ENCODE results near the gene TEX30. TPM values are rescaled to one million over a fixed set of nuclear protein-coding genes. Genes with fewer than 3 reads are reported as not detected.
A peak's percentile ranks its signal among the peaks of the same experiment; 100 is the strongest.

TEX30 gene
- total and polyA plus RNA-seq, 2 donors (not counting 3 experiments of a cell fraction or from before 2014, with no cell fraction given) = 12.5 to 19.8 TPM

DNA sequence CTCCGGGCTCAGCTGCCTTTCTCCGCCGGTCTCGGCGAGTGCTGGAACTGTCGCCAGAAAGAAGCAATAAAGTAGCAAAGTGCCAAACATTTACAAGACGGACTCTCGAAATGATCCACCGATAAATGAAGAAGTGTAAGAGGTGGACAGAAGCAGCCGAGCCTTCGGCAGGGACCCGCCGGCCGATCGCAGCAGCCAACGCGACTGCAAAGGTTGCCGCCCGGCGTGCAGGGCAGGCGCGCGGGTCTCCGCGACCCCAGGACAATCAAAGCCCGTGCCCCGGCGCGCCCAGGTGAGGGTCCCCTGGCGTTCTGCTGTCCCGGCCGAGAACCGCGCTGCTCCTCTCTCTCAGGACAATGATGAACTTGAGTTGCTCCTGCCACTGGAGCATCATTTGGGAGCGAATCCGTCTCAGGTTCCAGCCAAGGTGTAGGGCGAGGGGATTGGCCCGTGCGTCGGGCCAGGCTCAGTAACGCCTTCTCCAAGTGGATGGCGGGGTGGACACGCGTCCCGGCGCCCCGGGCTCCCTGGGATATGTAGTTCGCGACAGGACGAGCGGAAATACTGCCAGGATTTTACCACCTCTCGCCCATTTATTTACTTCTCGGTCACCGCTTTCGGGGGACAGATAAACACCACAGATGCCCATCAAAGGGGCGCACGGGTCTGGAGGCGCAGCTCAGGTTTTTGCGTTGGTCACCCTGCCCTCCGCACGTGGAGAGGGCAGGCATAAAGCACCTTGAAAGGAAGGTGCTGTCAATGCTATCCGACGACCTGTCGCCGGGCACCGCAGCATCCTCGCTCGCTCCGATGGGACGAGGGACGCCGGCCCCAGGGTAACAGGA lies 25.2 kb upstream of the TEX30 start, which contains the start of the genes BIVM and POGLUT2:
Gene BIVM (plus strand): TSS at position 539 of the 845 bp plus-strand sequence. CDS start 8,149 bp downstream, outside the sequence.
Gene POGLUT2 (minus strand): TSS at position 396 of the 845 bp plus-strand sequence. CDS start 306 bp downstream, at position 90.
- H3K79me2 ChIP-seq (ENCODE audit: control insufficient read depth, insufficient read depth, low read length) = peaks cover 15% of the 10 kb centered on the region

DNA sequence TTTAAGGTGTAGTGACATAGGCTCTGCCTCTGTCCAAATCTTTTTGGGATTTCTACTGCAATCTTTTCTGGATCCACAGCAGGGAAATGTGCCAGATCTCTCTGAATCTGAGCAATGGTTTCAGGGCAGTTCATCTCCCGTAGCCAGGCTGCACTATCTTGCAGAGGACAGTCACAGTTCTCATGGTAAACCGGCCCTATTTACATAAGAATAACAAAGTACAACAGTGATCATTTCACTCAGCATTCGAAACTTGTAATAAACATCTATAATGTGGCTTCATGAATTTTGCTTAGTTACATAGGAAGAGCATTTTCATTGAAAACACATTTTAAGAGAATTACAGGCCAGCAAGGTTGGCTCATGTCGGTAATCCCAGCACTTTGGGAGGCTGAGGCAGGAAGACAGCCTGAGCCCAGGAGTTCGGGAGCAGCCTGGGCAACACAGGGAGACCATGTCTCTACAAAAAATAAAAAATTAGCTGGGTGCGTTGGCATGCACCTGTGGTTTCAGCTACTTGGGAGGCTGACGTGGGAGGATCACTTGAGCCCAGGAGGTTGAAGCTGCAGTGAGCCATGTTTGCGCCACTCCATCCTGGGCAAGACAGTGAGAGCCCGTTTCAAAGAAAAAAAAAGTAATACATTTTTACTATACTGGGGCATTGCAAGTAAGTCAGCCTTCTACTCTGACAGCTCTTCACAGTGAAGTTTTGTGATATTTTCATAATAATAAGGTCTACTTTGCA lies 20.2 kb upstream of the TEX30 start:
- peak; percentile 73 for FAIRE-seq
- CTCF ChIA-PET = interaction anchor here (0.8 to 1.6 kb wide), 3 partner anchors 10 to 69 kb away, joined by 3 to 4 read pairs (median 3); partner anchors contain the start of gene TEX30

More for the DNA sequence above, 25.2 kb upstream of the TEX30 start, which contains the start of the genes BIVM and POGLUT2:
- H3K9ac ChIP-seq (replicated peaks; ENCODE audit: extremely low read depth, insufficient read depth, low read length) = peak within 1 kb of the TSS; percentile 74
- no peaks in the 10 kb centered on the region for H4K20me1 ChIP-seq (replicated peaks; ENCODE audit: control insufficient read depth, extremely low read depth, insufficient read depth, low read length)
- no peaks in the 10 kb centered on the region for H3K9me3 ChIP-seq (replicated peaks; ENCODE audit: control insufficient read depth, insufficient read depth, low read length)
- no peaks in the 10 kb centered on the region for H3K27me3 ChIP-seq (ENCODE audit: control insufficient read depth in 2 of 2, insufficient read depth in 2 of 2, low read length in 2 of 2)
- peak; percentile 94 for FAIRE-seq
- DNase-seq (ENCODE audit: low read depth, low spot score) = peak; percentile 91
- H3K27ac ChIP-seq (ENCODE audit: insufficient read depth, low read depth, low read length) = peak within 1 kb of the TSS; percentile 41
- ChIA-PET POLR2A (no interaction called here), CTCF (interaction anchor here (0.6 to 3.5 kb wide), 7 partner anchors 10 to 499 kb away, joined by 3 to 37 read pairs (median 12); partner anchors contain the start of genes ERCC5 and TPP2)
- H2AFZ ChIP-seq (ENCODE audit: low read depth, low read length) = peak within 1 kb of the TSS; percentile 63
- intact Hi-C loops (cut with micrococcal nuclease) = no loop called here
- no peaks in the 10 kb centered on the region for H3K9me1 ChIP-seq (replicated peaks; ENCODE audit: control insufficient read depth, extremely low read depth, insufficient read depth, low read length)
- peaks cover 18% of the 10 kb centered on the region for H3K4me1 ChIP-seq (ENCODE audit: control insufficient read depth, extremely low read depth, insufficient read depth, low read length)
- TSS peak; percentile 66 for BruUV-seq (replicated peaks)
- H3K4me3 ChIP-seq (replicated peaks in 1 of 3; ENCODE audit: insufficient read depth in 1 of 3, low read depth in 1 of 3, low read length in 3 of 3) = peak within 1 kb of the TSS; percentile 47 to 71 (median 56)
- dilution Hi-C loops (cut with MboI; ENCODE audit: extremely low pct_ligation_motif_present, low sequenced_read_pairs) = no loop called here
- TF ChIP-seq POLR2A (IDR thresholded peaks at IDR 0.05; ENCODE audit: low read depth, low read length) (no peak), POLR2AphosphoS5 (IDR thresholded peaks at IDR 0.05; ENCODE audit: insufficient read depth, low read depth, low read length) (peak; percentile 40)
- H3K4me2 ChIP-seq (ENCODE audit: insufficient read depth, low read length) = peak within 1 kb of the TSS; percentile 85
- H3K36me3 ChIP-seq (ENCODE audit: control insufficient read depth in 2 of 2, extremely low read depth in 1 of 2, insufficient read depth in 2 of 2, low read length in 2 of 2) = no peaks in the 10 kb centered on the region

More for the DNA sequence above, 20.2 kb upstream of the TEX30 start:
- dilution Hi-C loops (cut with MboI; ENCODE audit: extremely low pct_ligation_motif_present, low sequenced_read_pairs) (no loop called here), intact Hi-C loops (cut with micrococcal nuclease) (no loop called here)
- H3K4me2 ChIP-seq (ENCODE audit: insufficient read depth, low read length) = no peak overlapping the region
- no peaks in the 10 kb centered on the region for H3K27me3 ChIP-seq (ENCODE audit: control insufficient read depth in 2 of 2, insufficient read depth in 2 of 2, low read length in 2 of 2)
- no TSS peak for BruUV-seq (replicated peaks)
- POLR2A ChIA-PET = no interaction called here
- H3K4me1 ChIP-seq (ENCODE audit: control insufficient read depth, extremely low read depth, insufficient read depth, low read length) = peaks cover 10% of the 10 kb centered on the region
- no peaks in the 10 kb centered on the region for H3K9me3 ChIP-seq (replicated peaks; ENCODE audit: control insufficient read depth, insufficient read depth, low read length)
- H4K20me1 ChIP-seq (replicated peaks; ENCODE audit: control insufficient read depth, extremely low read depth, insufficient read depth, low read length) = no peaks in the 10 kb centered on the region
- H3K79me2 ChIP-seq (ENCODE audit: control insufficient read depth, insufficient read depth, low read length) = peaks cover 5% of the 10 kb centered on the region
- H3K9ac ChIP-seq (replicated peaks; ENCODE audit: extremely low read depth, insufficient read depth, low read length) = no peak overlapping the region
- H3K27ac ChIP-seq (ENCODE audit: insufficient read depth, low read depth, low read length) = no peak overlapping the region
- peaks cover 3% of the 10 kb centered on the region in 2 experiments for H3K36me3 ChIP-seq (ENCODE audit: control insufficient read depth in 2 of 2, extremely low read depth in 1 of 2, insufficient read depth in 2 of 2, low read length in 2 of 2)
- no peak for TF ChIP-seq EZH2 (IDR thresholded peaks at IDR 0.05; ENCODE audit: borderline replicate concordance, low read depth, low read length, severe bottlenecking)
- no peak for TF ChIP-seq JUN (IDR thresholded peaks at IDR 0.05; ENCODE audit: borderline replicate concordance, insufficient read depth, insufficient read length, low read depth)
- TF ChIP-seq GATA2 (IDR thresholded peaks at IDR 0.05; ENCODE audit: insufficient read depth, insufficient read length, low read depth, low read length) = no peak
- no peak for TF ChIP-seq MYC (IDR thresholded peaks at IDR 0.05; ENCODE audit: low read depth, low read length)
- TF ChIP-seq, protein P1, sequence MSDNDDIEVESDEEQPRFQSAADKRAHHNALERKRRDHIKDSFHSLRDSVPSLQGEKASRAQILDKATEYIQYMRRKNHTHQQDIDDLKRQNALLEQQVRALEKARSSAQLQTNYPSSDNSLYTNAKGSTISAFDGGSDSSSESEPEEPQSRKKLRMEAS (IDR thresholded peaks at IDR 0.05; ENCODE audit: insufficient read depth, insufficient read length) = no peak
- no peaks in the 10 kb centered on the region for H3K9me1 ChIP-seq (replicated peaks; ENCODE audit: control insufficient read depth, extremely low read depth, insufficient read depth, low read length)
- no peak overlapping the region for H2AFZ ChIP-seq (ENCODE audit: low read depth, low read length)
- DNase-seq (ENCODE audit: low read depth, low spot score) = no peak
- H3K4me3 ChIP-seq (replicated peaks in 1 of 3; ENCODE audit: insufficient read depth in 1 of 3, low read depth in 1 of 3, low read length in 3 of 3) = no peak overlapping the region

Data from endothelial cell of umbilical vein (primary cell).